Astrocyte (in vitro differentiated cells and primary cell): ENCODE measurements around the gene EGFLAM.

Experiments used
- EZH2 ChIP-seq: IDR thresholded peaks from 2 replicates; pipeline ENCODE4 v1.6.1; 2012; ENCODE audit warnings: mild to moderate bottlenecking, low read length, inconsistent platforms; ENCODE audit not compliant: insufficient read depth
- TF ChIP-seq, protein P1 (sequence below): IDR thresholded peaks from 2 replicates; pipeline ENCODE4 v1.5.1; 2011; ENCODE audit warnings: low read depth, mild to moderate bottlenecking, inconsistent platforms, low read length, moderate library complexity; ENCODE audit not compliant: insufficient read depth

DNA sequence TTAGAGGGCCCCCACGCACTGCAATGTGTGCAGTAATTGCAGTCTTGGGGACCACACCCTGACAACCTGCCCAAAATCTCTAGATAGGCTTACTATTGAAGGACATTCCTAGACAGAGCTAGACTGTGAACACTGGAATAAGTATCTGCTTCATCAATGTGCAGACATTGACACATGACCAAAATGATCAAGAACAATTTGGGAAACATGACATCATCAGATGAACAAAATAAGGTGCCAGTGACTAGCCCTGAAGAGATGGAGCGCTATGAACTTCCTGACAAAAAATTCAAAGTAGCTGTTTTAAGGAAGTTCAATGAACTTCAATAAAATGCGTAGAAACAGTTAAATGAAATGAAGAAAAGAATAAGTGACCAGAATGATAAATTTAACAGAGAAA, 15.3 kb downstream of the EGFLAM start:
- TF ChIP-seq, protein P1, sequence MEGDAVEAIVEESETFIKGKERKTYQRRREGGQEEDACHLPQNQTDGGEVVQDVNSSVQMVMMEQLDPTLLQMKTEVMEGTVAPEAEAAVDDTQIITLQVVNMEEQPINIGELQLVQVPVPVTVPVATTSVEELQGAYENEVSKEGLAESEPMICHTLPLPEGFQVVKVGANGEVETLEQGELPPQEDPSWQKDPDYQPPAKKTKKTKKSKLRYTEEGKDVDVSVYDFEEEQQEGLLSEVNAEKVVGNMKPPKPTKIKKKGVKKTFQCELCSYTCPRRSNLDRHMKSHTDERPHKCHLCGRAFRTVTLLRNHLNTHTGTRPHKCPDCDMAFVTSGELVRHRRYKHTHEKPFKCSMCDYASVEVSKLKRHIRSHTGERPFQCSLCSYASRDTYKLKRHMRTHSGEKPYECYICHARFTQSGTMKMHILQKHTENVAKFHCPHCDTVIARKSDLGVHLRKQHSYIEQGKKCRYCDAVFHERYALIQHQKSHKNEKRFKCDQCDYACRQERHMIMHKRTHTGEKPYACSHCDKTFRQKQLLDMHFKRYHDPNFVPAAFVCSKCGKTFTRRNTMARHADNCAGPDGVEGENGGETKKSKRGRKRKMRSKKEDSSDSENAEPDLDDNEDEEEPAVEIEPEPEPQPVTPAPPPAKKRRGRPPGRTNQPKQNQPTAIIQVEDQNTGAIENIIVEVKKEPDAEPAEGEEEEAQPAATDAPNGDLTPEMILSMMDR: no peak
- no peak for TF ChIP-seq EZH2
